ENCODE results near the gene KCNIP4. TPM values are rescaled to one million over a fixed set of nuclear protein-coding genes. Genes with fewer than 3 reads are reported as not detected.
"Not testable (repeated sequence)": the region's sequence is repeated elsewhere in the genome, so short reads cannot be mapped to it uniquely, and the experiment has no call there.

The KCNIP4 gene
- total RNA-seq, 4 donors from 2014 or later = 0.19 TPM; not detected in 3

- H3K36me3 ChIP-seq = no peaks in the 10 kb centered on the region
- H3K27me3 ChIP-seq = no peaks in the 10 kb centered on the region
- TF ChIP-seq POLR2A (IDR thresholded peaks at IDR 0.05) = no peak
- no peak for TF ChIP-seq CTCF (IDR thresholded peaks at IDR 0.05)
- H3K9me3 ChIP-seq = no peaks in the 10 kb centered on the region
- intact Hi-C loops (cut with DNase I) = no loop called here
- no peak for DNase-seq
- H3K27ac ChIP-seq = no peak overlapping the region
- H3K4me3 ChIP-seq = no peak overlapping the region
- 93 to 95% methylated on average over 2 of the region's 2 CpGs for WGBS, 2 donors
- no peaks in the 10 kb centered on the region for H3K4me1 ChIP-seq
These were observed 1188.5 kb downstream of the KCNIP4 start for GRCh38 chr4:20760053-20760452.

GRCh38 chr4:20754036-20754435 is 1194.5 kb downstream of the KCNIP4 start:
- no peak for DNase-seq
- H3K4me3 ChIP-seq = no peak overlapping the region
- no peaks in the 10 kb centered on the region for H3K27me3 ChIP-seq
- no peaks in the 10 kb centered on the region for H3K4me1 ChIP-seq
- 31 to 76% methylated on average over 1 of the region's 1 CpG for WGBS, 2 donors
- TF ChIP-seq CTCF (IDR thresholded peaks at IDR 0.05) (no peak), POLR2A (IDR thresholded peaks at IDR 0.05) (no peak)
- no peak overlapping the region for H3K27ac ChIP-seq
- intact Hi-C loops (cut with DNase I) = no loop called here
- peaks cover 0 to 11% (median 0%) of the 10 kb centered on the region in 3 donors for H3K36me3 ChIP-seq
- H3K9me3 ChIP-seq = no peaks in the 10 kb centered on the region

GRCh38 chr4:20752641-20753040 is 1195.9 kb downstream of the KCNIP4 start:
- Histone ChIP-seq H3K9me3 (no peaks in the 10 kb centered on the region), H3K4me1 (no peaks in the 10 kb centered on the region), H3K4me3 (no peak overlapping the region), H3K36me3 (peaks cover 0 to 11% (median 0%) of the 10 kb centered on the region in 3 donors), H3K27me3 (no peaks in the 10 kb centered on the region), H3K27ac (no peak overlapping the region)
- TF ChIP-seq CTCF (IDR thresholded peaks at IDR 0.05) (no peak), POLR2A (IDR thresholded peaks at IDR 0.05) (no peak)
- intact Hi-C loops (cut with DNase I) = no loop called here
- no peak for DNase-seq
- 84 to 86% methylated on average over 3 of the region's 3 CpGs for WGBS, 2 donors

- H3K4me1 ChIP-seq; intact Hi-C loops (cut with DNase I); DNase-seq; H3K36me3 ChIP-seq; H3K9me3 ChIP-seq; H3K4me3 ChIP-seq; H3K27ac ChIP-seq; H3K27me3 ChIP-seq: not testable (repeated sequence)
- 79 to 92% methylated on average over 3 of the region's 4 CpGs for WGBS, 2 donors
These were observed 1202.6 kb downstream of the KCNIP4 start for GRCh38 chr4:20746000-20746399.

GRCh38 chr4:20735931-20736330 is 1212.6 kb downstream of the KCNIP4 start:
- H3K4me1 ChIP-seq = no peaks in the 10 kb centered on the region
- no peak for DNase-seq
- peaks cover 0 to 81% (median 7%) of the 10 kb centered on the region in 3 donors for H3K36me3 ChIP-seq
- TF ChIP-seq CTCF (IDR thresholded peaks at IDR 0.05) (no peak), POLR2A (IDR thresholded peaks at IDR 0.05) (no peak)
- no peak overlapping the region for H3K27ac ChIP-seq
- no peaks in the 10 kb centered on the region for H3K27me3 ChIP-seq
- H3K4me3 ChIP-seq = no peak overlapping the region
- 93 to 97% methylated on average over 1 of the region's 1 CpG for WGBS, 2 donors
- peaks cover 0 to 34% (median 9%) of the 10 kb centered on the region in 3 donors for H3K9me3 ChIP-seq
- intact Hi-C loops (cut with DNase I) = no loop called here

- Histone ChIP-seq H3K36me3 (peaks cover 9 to 92% (median 17%) of the 10 kb centered on the region in 3 donors), H3K27me3 (no peaks in the 10 kb centered on the region), H3K4me3 (no peak overlapping the region), H3K4me1 (no peaks in the 10 kb centered on the region), H3K27ac (no peak overlapping the region), H3K9me3 (peaks cover 0 to 21% (median 8%) of the 10 kb centered on the region in 3 donors)
- DNase-seq = no peak
- intact Hi-C loops (cut with DNase I) = no loop called here
- 79 to 92% methylated on average over 6 of the region's 6 CpGs for WGBS, 2 donors
- TF ChIP-seq POLR2A (IDR thresholded peaks at IDR 0.05) (no peak), CTCF (IDR thresholded peaks at IDR 0.05) (no peak)
These were observed 1223.7 kb downstream of the KCNIP4 start for GRCh38 chr4:20724915-20725314.
